ENCODE measurements around the gene SEMA3F. TPM values are rescaled to one million over a fixed set of nuclear protein-coding genes. Genes with fewer than 3 reads are reported as not detected.

Gene SEMA3F
- polyA plus RNA-seq, 1 experiment = 11.4 TPM

DNA sequence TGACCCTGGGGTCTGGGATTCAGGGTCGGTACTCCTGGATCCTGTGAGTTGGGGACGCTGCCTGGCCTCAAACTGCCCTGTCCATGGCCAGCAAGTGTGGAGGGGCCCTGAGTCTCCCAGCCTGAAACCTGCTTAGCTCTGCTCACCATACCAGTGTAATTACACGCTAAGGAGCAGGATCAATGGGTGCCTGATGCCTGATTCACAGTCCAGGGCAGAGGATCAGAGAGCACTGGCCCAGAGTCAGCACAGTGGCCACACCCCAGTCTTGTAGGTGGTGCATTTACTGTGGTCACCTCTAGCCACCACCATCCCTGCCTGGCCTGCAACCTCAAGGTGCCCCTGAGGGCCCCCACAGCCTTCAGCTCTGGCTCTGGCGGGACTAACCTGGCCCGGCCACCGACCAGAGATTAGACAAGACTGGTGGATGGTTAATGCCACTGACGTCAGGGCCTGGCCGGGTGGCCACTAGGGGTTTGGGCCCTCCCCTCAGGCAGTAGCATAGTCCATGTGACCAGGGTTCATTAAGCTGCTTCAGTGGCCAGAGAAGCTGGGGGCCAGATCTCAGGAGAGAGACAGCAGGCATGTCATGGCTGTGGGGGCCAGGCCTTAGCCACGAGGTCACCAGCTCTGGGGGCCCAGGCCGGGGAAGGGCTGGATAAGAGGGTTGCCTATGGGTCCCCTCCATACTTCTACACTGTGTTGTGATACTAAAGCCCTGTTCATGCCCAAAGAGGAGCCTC lies 46.6 kb downstream of the SEMA3F start:
- ChIA-PET CTCF (interaction anchor here (0.6 to 6.4 kb wide), 10 partner anchors 8 to 140 kb away, joined by 3 to 57 read pairs (median 4); partner anchors contain the start of gene GNAT1), POLR2A (no interaction called here)
- Histone ChIP-seq H3K4me3 (ENCODE audit: low read depth, low read length) (no peak overlapping the region), H3K36me3 (ENCODE audit: control insufficient read depth, insufficient read depth, low read length) (no peaks in the 10 kb centered on the region), H3K27me3 (ENCODE audit: control insufficient read depth, insufficient read depth, low read length) (peaks cover 38% of the 10 kb centered on the region)
- no peak for DNase-seq (ENCODE audit: low read depth)
- TF ChIP-seq, protein P1, sequence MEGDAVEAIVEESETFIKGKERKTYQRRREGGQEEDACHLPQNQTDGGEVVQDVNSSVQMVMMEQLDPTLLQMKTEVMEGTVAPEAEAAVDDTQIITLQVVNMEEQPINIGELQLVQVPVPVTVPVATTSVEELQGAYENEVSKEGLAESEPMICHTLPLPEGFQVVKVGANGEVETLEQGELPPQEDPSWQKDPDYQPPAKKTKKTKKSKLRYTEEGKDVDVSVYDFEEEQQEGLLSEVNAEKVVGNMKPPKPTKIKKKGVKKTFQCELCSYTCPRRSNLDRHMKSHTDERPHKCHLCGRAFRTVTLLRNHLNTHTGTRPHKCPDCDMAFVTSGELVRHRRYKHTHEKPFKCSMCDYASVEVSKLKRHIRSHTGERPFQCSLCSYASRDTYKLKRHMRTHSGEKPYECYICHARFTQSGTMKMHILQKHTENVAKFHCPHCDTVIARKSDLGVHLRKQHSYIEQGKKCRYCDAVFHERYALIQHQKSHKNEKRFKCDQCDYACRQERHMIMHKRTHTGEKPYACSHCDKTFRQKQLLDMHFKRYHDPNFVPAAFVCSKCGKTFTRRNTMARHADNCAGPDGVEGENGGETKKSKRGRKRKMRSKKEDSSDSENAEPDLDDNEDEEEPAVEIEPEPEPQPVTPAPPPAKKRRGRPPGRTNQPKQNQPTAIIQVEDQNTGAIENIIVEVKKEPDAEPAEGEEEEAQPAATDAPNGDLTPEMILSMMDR (IDR thresholded peaks at IDR 0.05; ENCODE audit: insufficient read depth, low read depth, low read length) = no peak

DNA sequence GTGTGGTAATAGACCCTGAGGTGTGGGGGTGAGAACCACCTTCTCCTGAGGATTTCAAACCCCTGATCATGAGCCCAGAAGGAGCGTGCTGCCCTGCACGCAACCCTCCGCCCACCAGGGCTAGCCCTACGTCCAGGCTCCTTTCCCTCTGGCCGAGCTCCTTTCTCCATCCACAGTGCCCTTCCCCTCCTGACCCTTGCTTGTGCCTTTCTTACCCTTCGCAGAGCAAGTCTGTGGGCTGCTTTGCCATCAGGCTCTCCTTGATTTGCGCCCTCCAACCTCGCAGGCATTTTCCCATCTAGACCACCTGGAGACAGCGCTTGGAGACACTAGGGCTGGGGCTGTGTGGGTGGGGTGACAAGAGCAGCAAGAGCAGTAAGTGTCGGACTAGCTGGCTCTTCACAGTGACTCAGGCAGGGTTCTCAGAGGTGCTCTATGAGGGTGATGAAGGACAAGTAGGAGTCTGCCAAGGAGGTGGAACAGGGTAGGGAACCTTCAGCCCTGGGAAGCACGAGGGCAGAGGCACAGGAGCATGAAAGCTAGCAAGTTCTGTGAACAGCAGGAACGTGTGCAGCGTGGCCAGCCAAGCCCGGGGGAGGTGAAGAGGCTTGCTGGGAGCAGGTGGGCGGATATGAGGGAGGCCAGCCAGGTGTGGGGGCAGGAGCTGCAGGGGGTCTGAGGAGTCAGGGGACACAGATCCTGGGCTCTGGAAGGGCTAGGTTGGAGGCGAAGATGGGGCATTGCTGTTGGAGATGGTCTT lies 47.4 kb downstream of the SEMA3F start:
- H3K27me3 ChIP-seq (ENCODE audit: control insufficient read depth, insufficient read depth, low read length) = peaks cover 42% of the 10 kb centered on the region
- TF ChIP-seq, protein P1 (IDR thresholded peaks at IDR 0.05; ENCODE audit: insufficient read depth, low read depth, low read length) = no peak
- ChIA-PET CTCF (interaction anchor here (0.8 to 6.4 kb wide), 8 partner anchors 9 to 82 kb away, joined by 3 to 57 read pairs (median 5); partner anchors contain the start of gene GNAT1), POLR2A (no interaction called here)
- DNase-seq (ENCODE audit: low read depth) = no peak
- H3K4me3 ChIP-seq (ENCODE audit: low read depth, low read length) = no peak overlapping the region
- H3K36me3 ChIP-seq (ENCODE audit: control insufficient read depth, insufficient read depth, low read length) = no peaks in the 10 kb centered on the region

DNA sequence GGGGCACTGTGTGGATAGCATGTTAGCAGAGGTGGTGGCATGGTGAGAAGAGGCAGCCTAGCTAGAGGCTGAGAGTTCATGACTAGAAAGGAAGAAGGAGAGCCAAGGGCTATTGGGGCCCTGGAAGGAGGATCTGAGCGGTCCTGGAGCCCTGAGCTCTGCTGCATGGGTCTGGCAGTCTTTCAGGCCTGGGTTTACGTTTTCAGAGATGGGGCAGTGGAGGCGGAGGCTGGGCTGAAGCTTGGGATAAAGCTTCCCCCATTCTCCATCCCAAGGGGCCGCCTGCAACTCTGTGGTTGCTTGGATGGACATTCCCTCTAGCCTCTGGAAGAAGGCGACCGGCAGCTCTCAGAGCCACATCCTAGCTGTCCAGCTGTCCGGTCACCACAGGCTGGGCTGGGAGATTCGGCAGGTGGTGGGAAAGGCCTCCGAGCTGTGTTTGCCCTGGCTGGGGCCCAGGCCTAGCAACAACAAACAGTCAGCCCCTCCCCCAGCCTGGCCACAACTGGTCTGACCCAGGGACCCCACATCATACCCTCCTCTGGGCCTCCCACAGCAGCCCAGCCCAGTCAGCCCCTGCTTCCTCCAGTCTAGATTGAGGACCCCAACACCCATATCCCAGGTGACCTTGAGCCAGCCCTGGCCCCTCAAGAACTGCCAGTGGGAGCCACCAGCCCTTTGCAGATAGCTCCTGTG lies 48.1 kb downstream of the SEMA3F start:
- ChIA-PET CTCF (interaction anchor here (0.6 to 6.4 kb wide), 9 partner anchors 10 to 82 kb away, joined by 3 to 57 read pairs (median 3); partner anchors contain the start of gene GNAT1), POLR2A (interaction anchor here (1.1 kb wide), 1 partner anchor 8 kb away, joined by 4 read pairs; no protein-coding TSS in a partner anchor)
- TF ChIP-seq, protein P1 (IDR thresholded peaks at IDR 0.05; ENCODE audit: insufficient read depth, low read depth, low read length) = no peak

DNA sequence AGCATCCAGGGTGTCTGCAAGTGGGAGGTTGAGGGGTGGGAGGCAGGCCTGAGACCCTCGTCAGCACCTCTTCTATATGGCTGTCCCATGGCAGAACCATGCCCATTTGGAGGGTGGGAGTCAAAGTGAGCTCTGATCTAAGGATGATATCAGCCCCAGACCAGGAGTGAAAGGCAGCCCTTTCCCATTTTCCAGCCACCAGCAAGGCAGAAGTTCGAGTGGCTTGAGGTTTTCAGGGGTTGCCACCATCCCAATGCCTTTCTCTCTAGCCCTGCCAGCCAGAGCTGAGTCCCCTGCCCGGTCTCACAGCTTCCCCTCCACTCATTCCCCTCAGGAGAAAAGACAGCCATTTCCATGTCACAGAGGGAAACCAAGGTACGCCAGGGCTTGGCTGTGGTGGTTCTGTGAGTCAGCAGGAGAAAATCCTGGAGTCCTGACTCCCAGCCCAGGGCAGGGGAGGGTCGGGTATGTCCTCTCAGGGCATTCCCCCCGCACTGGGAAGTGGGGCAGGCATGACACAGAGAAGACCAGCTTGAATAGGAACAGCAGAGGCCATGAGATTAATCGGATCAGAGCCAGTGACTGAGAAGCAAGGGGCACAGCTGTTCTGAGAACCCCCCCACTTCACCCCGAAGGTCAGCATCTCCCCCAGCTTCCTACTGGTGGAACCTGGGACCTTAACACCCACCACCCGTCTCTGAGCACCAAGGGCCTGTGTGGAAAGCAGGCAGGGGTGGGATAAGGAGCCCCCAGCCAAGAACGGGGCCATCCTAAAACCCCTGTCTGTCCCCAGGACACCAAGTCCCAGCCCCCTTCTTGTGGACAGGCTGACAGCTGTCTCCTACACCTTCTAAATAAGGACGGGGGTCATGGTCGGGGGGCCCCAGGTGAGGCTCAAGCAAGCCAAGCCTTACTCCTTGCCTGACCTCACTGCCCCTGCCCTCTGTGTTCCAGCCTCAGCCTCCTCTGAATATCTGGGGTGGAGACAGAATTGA lies 49.0 kb downstream of the SEMA3F start:
- TF ChIP-seq, protein P1 (IDR thresholded peaks at IDR 0.05; ENCODE audit: insufficient read depth, low read depth, low read length) = no peak
- POLR2A ChIA-PET = interaction anchor here (1.1 kb wide), 1 partner anchor 9 kb away, joined by 4 read pairs; no protein-coding TSS in a partner anchor
- Histone ChIP-seq H3K27me3 (ENCODE audit: control insufficient read depth, insufficient read depth, low read length) (peaks cover 42% of the 10 kb centered on the region), H3K4me3 (ENCODE audit: low read depth, low read length) (no peak overlapping the region), H3K36me3 (ENCODE audit: control insufficient read depth, insufficient read depth, low read length) (no peaks in the 10 kb centered on the region)
- no peak for DNase-seq (ENCODE audit: low read depth)
- CTCF ChIA-PET = interaction anchor here (0.6 to 6.4 kb wide), 8 partner anchors 11 to 82 kb away, joined by 3 to 57 read pairs (median 3); partner anchors contain the start of gene GNAT1

More for the DNA sequence above, 48.1 kb downstream of the SEMA3F start:
- no peaks in the 10 kb centered on the region for H3K36me3 ChIP-seq (ENCODE audit: control insufficient read depth, insufficient read depth, low read length)
- no peak overlapping the region for H3K4me3 ChIP-seq (ENCODE audit: low read depth, low read length)
- H3K27me3 ChIP-seq (ENCODE audit: control insufficient read depth, insufficient read depth, low read length) = peaks cover 42% of the 10 kb centered on the region
- no peak for DNase-seq (ENCODE audit: low read depth)

Measured in BJ (cell line).